AG04450 (cell line): ENCODE data around the gene CELA1. TPM values are rescaled to one million over a fixed set of nuclear protein-coding genes. Genes with fewer than 3 reads are reported as not detected.
"Not testable (repeated sequence)": the region's sequence is repeated elsewhere in the genome, so short reads cannot be mapped to it uniquely, and the experiment has no call there.

Source experiments
- CTCF ChIA-PET: fragments of 300-600, 350-600 bp; formaldehyde crosslinking; extraction: SDS; loops from one replicate; lab custom pipeline; 2022; ENCODE audit warnings: antibody characterized with exemption, inconsistent platforms; lab: Charles Lee
- POLR2A ChIA-PET: fragments of 350-600 bp; formaldehyde crosslinking; extraction: SDS; loops from one replicate; lab custom pipeline; 2021; ENCODE audit warnings: antibody characterized with exemption, inconsistent platforms; lab: Yijun Ruan, JAX
- DNase-seq: peaks from one replicate; pipeline ENCODE4 v3.0.0-alpha.2; 2011; ENCODE audit warnings: low read depth, low spot score
- H3K27ac ChIP-seq: one replicate; pipeline ENCODE4 v1.5.1; 2012; ENCODE audit warnings: low read depth, low read length, control low read depth
- H3K27me3 ChIP-seq: one replicate; pipeline ENCODE4 v1.6.0; 2012; ENCODE audit warnings: low read length; ENCODE audit not compliant: control insufficient read depth, insufficient read depth
- H3K4me3 ChIP-seq: 2 replicates; pipeline ENCODE4 v1.5.1; 2011; ENCODE audit warnings: mild to moderate bottlenecking, low read depth, low read length, control low read depth
- H3K9me3 ChIP-seq: 2 replicates; pipeline ENCODE4 v1.5.1; 2012; ENCODE audit warnings: low read length; ENCODE audit not compliant: control insufficient read depth, insufficient read depth
- polyA plus RNA-seq: library from polyadenylated mRNA; depleted of rRNA; stranded (reverse); fragments of >200 nt; gene quantifications from 2 replicates; pipeline ENCODE4 v1.2.3, GENCODE V29; 2011
- TF ChIP-seq, protein P1 (sequence below): IDR thresholded peaks from 2 replicates; pipeline ENCODE4 v1.5.1; 2011; ENCODE audit warnings: low read depth, low read length, control low read depth, inconsistent platforms

The CELA1 gene
- polyA plus RNA-seq, 1 experiment = 0.79 TPM

DNA sequence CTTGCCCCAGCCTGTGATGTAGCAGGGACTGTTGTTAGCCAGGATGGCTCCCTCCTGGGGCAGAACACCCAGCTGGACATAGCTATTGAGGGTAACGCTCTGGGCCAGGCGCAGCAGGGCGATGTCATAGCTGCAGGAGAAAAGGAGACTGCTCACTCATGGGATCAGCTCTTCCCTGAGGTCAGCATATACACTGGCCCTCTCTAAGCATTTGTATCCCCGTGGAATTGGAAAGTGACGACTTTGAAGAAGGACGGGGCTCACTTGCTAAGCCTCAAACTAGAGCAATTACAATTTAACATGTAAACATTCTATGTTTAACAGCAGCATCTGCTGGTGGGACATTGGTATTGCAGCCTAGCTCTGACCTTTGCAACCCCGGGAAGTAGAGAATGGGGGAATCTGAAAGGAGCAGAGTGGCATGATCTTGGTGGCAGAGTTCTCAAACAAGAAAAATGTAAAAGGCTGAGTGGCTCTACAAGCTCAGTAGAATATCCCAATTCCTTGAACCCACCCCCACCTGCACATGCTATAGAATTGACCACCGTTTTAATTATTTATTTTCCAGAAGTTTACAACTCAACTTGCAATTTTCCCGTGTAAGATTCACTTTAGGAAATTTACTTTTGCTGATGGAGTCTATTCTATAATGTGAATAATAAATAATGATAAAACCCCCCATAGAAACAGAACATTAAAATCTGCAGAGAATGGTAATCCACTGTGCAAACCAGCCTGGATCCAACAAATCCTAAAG lies 5.0 kb downstream of the CELA1 start:
- ChIA-PET CTCF (interaction anchor here (0.5 to 3.9 kb wide), 49 partner anchors 10 to 576 kb away, joined by 3 to 38 read pairs (median 5); partner anchors contain the start of genes DAZAP2, LETMD1, POU6F1 and SLC11A2), POLR2A (interaction anchor here (0.6 to 2.1 kb wide), 6 partner anchors 70 to 278 kb away, joined by 3 to 11 read pairs (median 5); partner anchors contain the start of genes CSRNP2, DAZAP2 and POU6F1)
- TF ChIP-seq, protein P1, sequence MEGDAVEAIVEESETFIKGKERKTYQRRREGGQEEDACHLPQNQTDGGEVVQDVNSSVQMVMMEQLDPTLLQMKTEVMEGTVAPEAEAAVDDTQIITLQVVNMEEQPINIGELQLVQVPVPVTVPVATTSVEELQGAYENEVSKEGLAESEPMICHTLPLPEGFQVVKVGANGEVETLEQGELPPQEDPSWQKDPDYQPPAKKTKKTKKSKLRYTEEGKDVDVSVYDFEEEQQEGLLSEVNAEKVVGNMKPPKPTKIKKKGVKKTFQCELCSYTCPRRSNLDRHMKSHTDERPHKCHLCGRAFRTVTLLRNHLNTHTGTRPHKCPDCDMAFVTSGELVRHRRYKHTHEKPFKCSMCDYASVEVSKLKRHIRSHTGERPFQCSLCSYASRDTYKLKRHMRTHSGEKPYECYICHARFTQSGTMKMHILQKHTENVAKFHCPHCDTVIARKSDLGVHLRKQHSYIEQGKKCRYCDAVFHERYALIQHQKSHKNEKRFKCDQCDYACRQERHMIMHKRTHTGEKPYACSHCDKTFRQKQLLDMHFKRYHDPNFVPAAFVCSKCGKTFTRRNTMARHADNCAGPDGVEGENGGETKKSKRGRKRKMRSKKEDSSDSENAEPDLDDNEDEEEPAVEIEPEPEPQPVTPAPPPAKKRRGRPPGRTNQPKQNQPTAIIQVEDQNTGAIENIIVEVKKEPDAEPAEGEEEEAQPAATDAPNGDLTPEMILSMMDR = peak; percentile 100
- Histone ChIP-seq H3K9me3 (no peaks in the 10 kb centered on the region), H3K27ac (no peak overlapping the region), H3K4me3 (peak overlapping the region; percentile 10), H3K27me3 (no peaks in the 10 kb centered on the region)
- DNase-seq = peak; percentile 26

DNA sequence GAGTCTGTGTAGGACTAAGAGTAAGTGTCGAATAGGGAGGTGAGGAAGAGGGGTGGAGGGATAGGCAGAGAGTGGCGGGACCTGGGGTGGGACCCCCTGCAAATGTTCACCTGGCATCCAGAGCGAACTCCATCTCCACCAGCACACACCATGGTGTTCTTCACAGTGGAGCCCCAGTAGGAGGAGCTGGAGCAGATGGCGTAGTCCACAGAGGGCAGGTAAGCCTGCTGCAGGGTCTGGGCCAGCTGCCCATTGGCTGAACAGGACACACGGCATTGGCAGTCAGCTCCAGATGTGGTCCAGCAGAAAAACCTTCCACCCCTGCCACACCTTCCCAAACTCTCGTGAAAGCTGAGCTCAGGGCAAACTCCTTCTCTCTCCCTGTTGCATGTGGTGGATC lies 6.7 kb downstream of the CELA1 start:
- POLR2A ChIA-PET = interaction anchor here (0.6 kb wide), 1 partner anchor 848 kb away, joined by 3 read pairs; no protein-coding TSS in a partner anchor
- Histone ChIP-seq H3K27me3 (no peaks in the 10 kb centered on the region), H3K27ac (no peak overlapping the region), H3K9me3 (no peaks in the 10 kb centered on the region), H3K4me3 (no peak overlapping the region)
- TF ChIP-seq, protein P1 = no peak
- no peak for DNase-seq
- CTCF ChIA-PET = interaction anchor here (0.8 to 3.9 kb wide), 4 partner anchors 11 to 123 kb away, joined by 3 to 38 read pairs (median 12); partner anchors contain the start of gene POU6F1

DNA sequence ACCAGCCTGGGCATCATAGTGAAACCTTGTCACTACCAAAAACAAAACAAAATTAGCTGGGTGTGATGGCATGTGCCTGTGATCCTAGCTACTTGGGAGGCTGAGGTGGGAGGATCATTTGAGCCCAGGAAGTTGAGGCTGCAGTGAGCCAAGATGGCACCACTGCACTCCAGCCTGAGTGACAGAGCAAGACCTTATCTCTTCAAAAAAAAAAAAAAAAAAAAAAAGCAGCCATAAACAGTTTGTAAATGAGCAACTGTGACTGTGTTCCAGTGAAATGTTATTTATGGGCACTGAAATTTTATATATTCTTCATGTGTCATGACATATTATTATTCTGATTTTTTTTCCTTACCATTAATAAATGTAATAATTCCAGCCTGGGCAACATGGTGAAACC lies 9.1 kb downstream of the CELA1 start:
- H3K27me3 ChIP-seq, H3K9me3 ChIP-seq, POLR2A ChIA-PET, DNase-seq, H3K27ac ChIP-seq, H3K4me3 ChIP-seq: not testable (repeated sequence)
- CTCF ChIA-PET = interaction anchor here (0.7 to 0.9 kb wide), 2 partner anchors 15 to 16 kb away, joined by 3 to 6 read pairs; no protein-coding TSS in a partner anchor

DNA sequence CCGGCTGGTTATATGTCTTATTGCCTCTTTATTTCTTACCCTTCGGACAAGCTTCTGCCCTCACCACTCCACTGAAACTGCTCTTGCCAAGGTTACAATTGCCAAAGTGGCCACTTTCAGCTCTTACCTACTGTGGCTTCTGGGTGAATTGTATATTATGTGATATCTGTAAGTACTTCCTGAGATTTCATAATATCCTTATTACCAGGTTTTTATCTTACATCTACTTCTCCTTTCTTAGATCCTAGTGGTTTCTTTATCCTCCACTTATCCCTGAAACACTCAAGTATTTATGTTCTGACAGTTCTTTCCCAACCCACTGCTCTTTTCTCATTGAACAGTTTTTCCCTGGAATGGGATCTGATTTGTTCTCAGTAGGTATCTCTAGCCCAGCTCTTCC lies 10.5 kb downstream of the CELA1 start:
- H3K9me3 ChIP-seq = no peaks in the 10 kb centered on the region
- H3K4me3 ChIP-seq = no peak overlapping the region
- POLR2A ChIA-PET = interaction anchor here (0.6 kb wide), 2 partner anchors 252 to 253 kb away, joined by 3 to 4 read pairs; no protein-coding TSS in a partner anchor
- TF ChIP-seq, protein P1 = no peak
- CTCF ChIA-PET = no interaction called here
- H3K27ac ChIP-seq = no peak overlapping the region
- no peaks in the 10 kb centered on the region for H3K27me3 ChIP-seq
- no peak for DNase-seq

DNA sequence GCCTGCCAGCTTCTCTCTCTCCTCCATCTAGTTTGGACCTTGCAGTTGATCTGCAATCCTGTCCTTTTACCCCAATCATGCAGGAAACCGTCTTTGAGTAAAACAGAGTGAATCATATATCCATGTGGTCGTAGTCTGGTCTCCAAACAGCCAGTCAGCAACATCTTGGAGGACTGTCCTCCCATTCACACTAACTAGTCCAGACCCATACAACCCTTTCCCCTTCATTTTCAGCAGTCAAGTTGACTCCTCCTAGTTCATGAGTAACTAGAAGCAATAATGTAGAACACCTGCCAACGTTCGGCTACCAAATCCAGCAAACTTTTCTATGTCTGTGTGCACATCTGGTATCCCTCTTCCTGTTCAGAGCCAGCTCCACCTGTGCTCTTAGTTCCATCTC lies 11.7 kb downstream of the CELA1 start:
- DNase-seq = no peak
- no peak overlapping the region for H3K4me3 ChIP-seq
- POLR2A ChIA-PET = no interaction called here
- no peak overlapping the region for H3K27ac ChIP-seq
- TF ChIP-seq, protein P1 = no peak
- CTCF ChIA-PET = interaction anchor here (0.6 kb wide), 1 partner anchor 198 kb away, joined by 4 read pairs; no protein-coding TSS in a partner anchor
- H3K9me3 ChIP-seq = no peaks in the 10 kb centered on the region; the same call in 1 of the 2 replicates
- no peaks in the 10 kb centered on the region for H3K27me3 ChIP-seq
